Lung (tissue), 12 donors: ENCODE measurements around the gene ANKRD44. TPM values are rescaled to one million over a fixed set of nuclear protein-coding genes. Genes with fewer than 3 reads are reported as not detected.

Source experiments
- ATAC-seq: fragments of 200-7000 bp; cut with Tn5 transposase; one replicate; pipeline ENCODE4 v1.9.1; 2020; ENCODE audit warnings: moderate number of reproducible peaks; ENCODE audit not compliant: insufficient read depth, low FRiP score
- DNase-seq, 3 donors: peaks; one replicate each; pipeline ENCODE4 v3.0.0-alpha.2; 2013 to 2017
- H3K27ac ChIP-seq, 2 donors: one replicate each; pipeline ENCODE4 v1.5.1; 2013; ENCODE audit warnings: mild to moderate bottlenecking in 2 of 2, moderate library complexity in 2 of 2, control low read depth in 1 of 2, inconsistent platforms in 1 of 2, low read depth in 1 of 2, low read length in 1 of 2
- H3K27me3 ChIP-seq, 3 donors: one replicate each; pipeline ENCODE4 v1.5.1; 2013; ENCODE audit warnings: low read length in 2 of 3; ENCODE audit not compliant: control insufficient read depth in 3 of 3, insufficient read depth in 3 of 3
- H3K36me3 ChIP-seq, 4 donors: one replicate each; pipeline ENCODE4 v1.5.1; 2013; ENCODE audit warnings: low read length in 4 of 4, mild to moderate bottlenecking in 1 of 4, moderate library complexity in 1 of 4; ENCODE audit not compliant: control insufficient read depth in 4 of 4, insufficient read depth in 4 of 4
- H3K4me1 ChIP-seq, 5 donors: one replicate each; pipeline ENCODE4 v1.5.1; 2013; ENCODE audit warnings: low read length in 5 of 5, mild to moderate bottlenecking in 2 of 5, moderate library complexity in 1 of 5; ENCODE audit not compliant: control insufficient read depth in 5 of 5, insufficient read depth in 5 of 5
- H3K4me3 ChIP-seq: one replicate; pipeline ENCODE4 v1.5.1; 2013; ENCODE audit warnings: mild to moderate bottlenecking, control low read depth, moderate library complexity
- H3K9ac ChIP-seq, 2 donors: one replicate each; pipeline ENCODE4 v1.5.1; 2013; ENCODE audit warnings: low read length in 2 of 2, control low read depth in 1 of 2; ENCODE audit not compliant: insufficient read depth in 1 of 2
- H3K9me3 ChIP-seq, 4 donors: one replicate each; pipeline ENCODE4 v1.5.1; 2013; ENCODE audit warnings: low read length in 3 of 4, mild to moderate bottlenecking in 1 of 4, moderate library complexity in 1 of 4; ENCODE audit not compliant: control insufficient read depth in 4 of 4, insufficient read depth in 3 of 4
- WGBS, 2 donors: extraction: QIAGEN DNeasy Blood & Tissue Kit; methylation state at CpG; one replicate each; pipeline ENCODE4 v1.1.7; 2013; 5-methylcytosine and 5-hydroxymethylcytosine counted together
- polyA plus RNA-seq, 2 donors: library from polyadenylated mRNA; stranded (reverse); fragments of 200-250 nt; gene quantifications; one replicate each; pipeline ENCODE4 v1.2.1, GENCODE V29; 2013
- total RNA-seq, 2 donors: library from RNA; depleted of rRNA in 1 of 2; stranded (reverse); fragments of >200 nt in 1 of 2; gene quantifications; one replicate each; pipeline ENCODE4 v1.2.1, GENCODE V29; 2014 to 2021
- TF ChIP-seq, protein P1 (sequence below): IDR thresholded peaks from 2 replicates; pipeline ENCODE4 v1.5.1; 2012; ENCODE audit warnings: mild to moderate bottlenecking; ENCODE audit errors: control extremely low read depth, extremely low read depth
- donor health status: control.
- donor health status: control.
- donor health status: Bipolar disorder and iron deficiency.
- donor health status: healthy.
- donor health status: DM: yes; HTN: yes; CAD: no.

Gene ANKRD44
- total and polyA plus RNA-seq, 4 donors, result 7.1 to 73.8 (median 20.3) TPM

- H3K36me3 ChIP-seq, result peaks cover 0 to 5% (median 0%) of the 10 kb centered on the region in 4 donors
- H3K4me3 ChIP-seq, result no peak overlapping the region
- no peak overlapping the region for H3K27ac ChIP-seq
- TF ChIP-seq, protein P1, sequence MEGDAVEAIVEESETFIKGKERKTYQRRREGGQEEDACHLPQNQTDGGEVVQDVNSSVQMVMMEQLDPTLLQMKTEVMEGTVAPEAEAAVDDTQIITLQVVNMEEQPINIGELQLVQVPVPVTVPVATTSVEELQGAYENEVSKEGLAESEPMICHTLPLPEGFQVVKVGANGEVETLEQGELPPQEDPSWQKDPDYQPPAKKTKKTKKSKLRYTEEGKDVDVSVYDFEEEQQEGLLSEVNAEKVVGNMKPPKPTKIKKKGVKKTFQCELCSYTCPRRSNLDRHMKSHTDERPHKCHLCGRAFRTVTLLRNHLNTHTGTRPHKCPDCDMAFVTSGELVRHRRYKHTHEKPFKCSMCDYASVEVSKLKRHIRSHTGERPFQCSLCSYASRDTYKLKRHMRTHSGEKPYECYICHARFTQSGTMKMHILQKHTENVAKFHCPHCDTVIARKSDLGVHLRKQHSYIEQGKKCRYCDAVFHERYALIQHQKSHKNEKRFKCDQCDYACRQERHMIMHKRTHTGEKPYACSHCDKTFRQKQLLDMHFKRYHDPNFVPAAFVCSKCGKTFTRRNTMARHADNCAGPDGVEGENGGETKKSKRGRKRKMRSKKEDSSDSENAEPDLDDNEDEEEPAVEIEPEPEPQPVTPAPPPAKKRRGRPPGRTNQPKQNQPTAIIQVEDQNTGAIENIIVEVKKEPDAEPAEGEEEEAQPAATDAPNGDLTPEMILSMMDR, result no peak
- no peak for ATAC-seq
- H3K9ac ChIP-seq, result no peak overlapping the region
- no peak for DNase-seq
- H3K27me3 ChIP-seq, result no peaks in the 10 kb centered on the region
- peaks cover 0 to 5% (median 3%) of the 10 kb centered on the region in 4 donors for H3K9me3 ChIP-seq
- no peaks in the 10 kb centered on the region for H3K4me1 ChIP-seq
- WGBS, 2 donors, result 84 to 91% methylated on average over 2 of the region's 2 CpGs
These were observed 252.6 kb downstream of the ANKRD44 start for GRCh38 chr2:197057959-197058358.

DNA sequence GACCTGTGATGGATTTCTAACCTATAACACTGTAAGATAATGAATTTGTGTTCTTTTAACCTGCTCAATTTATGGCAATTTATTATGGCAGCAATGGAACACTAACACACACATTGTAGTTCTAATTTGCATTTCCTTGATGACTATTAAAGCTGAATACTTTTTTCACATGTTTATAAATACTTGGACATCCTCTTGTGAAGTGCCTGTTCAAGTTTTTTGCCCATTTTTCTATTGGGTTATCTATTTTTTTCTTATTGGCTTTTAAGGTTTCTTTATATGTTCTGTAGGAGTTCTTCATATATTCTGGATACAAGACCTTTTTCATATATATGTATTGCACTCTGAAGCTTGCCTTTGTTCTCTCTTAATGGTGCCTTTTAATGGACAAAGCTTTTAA lies 255.5 kb downstream of the ANKRD44 start:
- TF ChIP-seq, protein P1, result no peak
- ATAC-seq, result no peak
- H3K27ac ChIP-seq, result no peak overlapping the region

DNA sequence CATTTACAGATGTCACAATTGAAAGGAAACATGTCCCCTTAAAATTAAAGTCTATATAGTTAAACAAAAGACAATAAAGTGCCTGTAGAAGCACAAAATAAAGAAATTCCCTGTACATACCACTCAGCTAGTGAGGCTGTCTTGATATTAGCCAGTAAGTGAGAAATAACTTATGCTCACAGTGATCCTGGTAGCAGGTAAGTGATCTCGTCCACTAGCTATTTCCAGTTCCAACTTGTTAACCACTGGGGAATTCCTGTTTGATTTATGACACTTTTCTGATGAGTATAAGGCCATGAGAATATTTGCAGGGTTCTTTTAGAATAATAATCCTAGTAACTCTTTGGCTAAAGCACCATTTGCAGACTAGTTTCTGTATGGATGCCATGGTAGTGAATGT lies 256.1 kb downstream of the ANKRD44 start:
- peaks cover 0 to 5% (median 3%) of the 10 kb centered on the region in 4 donors for H3K9me3 ChIP-seq
- H3K27ac ChIP-seq, result no peak overlapping the region
- TF ChIP-seq, protein P1, result no peak
- DNase-seq (no peak), ATAC-seq (no peak)
- no peaks in the 10 kb centered on the region for H3K4me1 ChIP-seq
- H3K4me3 ChIP-seq, result no peak overlapping the region
- WGBS, 2 donors, result 89 to 97% methylated on average over 1 of the region's 1 CpG
- H3K27me3 ChIP-seq, result no peaks in the 10 kb centered on the region
- H3K36me3 ChIP-seq, result peaks cover 0 to 5% (median 0%) of the 10 kb centered on the region in 4 donors
- no peak overlapping the region for H3K9ac ChIP-seq

More for the DNA sequence above, 255.5 kb downstream of the ANKRD44 start:
- H3K27me3 ChIP-seq, result no peaks in the 10 kb centered on the region
- no peak overlapping the region for H3K9ac ChIP-seq
- no peak overlapping the region for H3K4me3 ChIP-seq
- no peaks in the 10 kb centered on the region for H3K4me1 ChIP-seq
- no peak for DNase-seq
- peaks cover 0 to 5% (median 3%) of the 10 kb centered on the region in 4 donors for H3K9me3 ChIP-seq
- H3K36me3 ChIP-seq, result peaks cover 0 to 5% (median 0%) of the 10 kb centered on the region in 4 donors

DNA sequence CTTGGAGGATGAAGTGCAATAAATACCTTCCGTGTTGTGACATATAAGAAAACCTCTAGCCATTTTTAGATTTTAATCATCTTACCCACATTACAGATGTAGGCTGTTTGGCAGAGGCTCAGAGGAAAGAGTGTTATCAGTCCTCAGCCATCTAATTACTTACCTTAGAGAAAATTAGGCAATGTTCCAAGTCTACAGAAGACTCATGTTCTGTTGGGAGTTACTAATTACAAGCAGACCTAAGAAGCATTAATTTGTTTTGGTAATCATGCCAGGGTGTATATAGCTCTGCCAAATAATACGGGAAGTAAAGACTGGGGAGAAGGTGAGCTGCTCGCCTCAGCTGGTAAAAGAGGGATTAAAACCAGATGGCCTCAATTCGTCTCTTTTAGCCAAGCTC lies 258.2 kb downstream of the ANKRD44 start:
- no peak overlapping the region for H3K9ac ChIP-seq
- TF ChIP-seq, protein P1, result no peak
- H3K4me3 ChIP-seq, result no peak overlapping the region
- peaks cover 0 to 5% (median 0%) of the 10 kb centered on the region in 4 donors for H3K36me3 ChIP-seq
- H3K27me3 ChIP-seq, result no peaks in the 10 kb centered on the region
- H3K27ac ChIP-seq, result no peak overlapping the region
- WGBS, 2 donors, result 64 to 70% methylated on average over 4 of the region's 4 CpGs
- ATAC-seq, result no peak
- H3K4me1 ChIP-seq, result no peaks in the 10 kb centered on the region
- DNase-seq, result no peak
- peaks cover 0 to 5% (median 3%) of the 10 kb centered on the region in 4 donors for H3K9me3 ChIP-seq
